ENCODE data around the gene PROZ.

- TF ChIP-seq CTCF (conservative IDR thresholded peaks at IDR 0.05 in 1 of 2, IDR thresholded peaks at IDR 0.05 in 1 of 2; ENCODE audit: low read depth in 1 of 2, low read length in 2 of 2) (no peak), EZH2 (IDR thresholded peaks at IDR 0.05; ENCODE audit: low read length, missing control alignments) (no peak)
Observed at GRCh38 chr13:113126265-113127150, 31.9 kb upstream of the PROZ start.
